HG03432 (cell line): Measurements from ENCODE around the gene ALDOC.
"Not testable (repeated sequence)": the region's sequence is repeated elsewhere in the genome, so short reads cannot be mapped to it uniquely, and the experiment has no call there.

Experiments used
- ATAC-seq: cut with Tn5 transposase; IDR thresholded peaks from one replicate; pipeline ENCODE4 v1.9.1; 2021; ENCODE audit warnings: mild to moderate bottlenecking, moderate library complexity; ENCODE audit not compliant: unreplicated experiment

The ALDOC gene

GRCh38 chr17:28584434-28584833, 7.7 kb upstream of the ALDOC start:
- ATAC-seq = no peak

- ATAC-seq = no peak
Measured at GRCh38 chr17:28582513-28582912, 5.8 kb upstream of the ALDOC start.

- no peak for ATAC-seq
Measured at GRCh38 chr17:28580959-28581358, 4.3 kb upstream of the ALDOC start.

- ATAC-seq = no peak
Measured at GRCh38 chr17:28579526-28579925, 2.8 kb upstream of the ALDOC start.

GRCh38 chr17:28578246-28579195, 1.8 kb upstream of the ALDOC start:
- ATAC-seq = no peak

GRCh38 chr17:28577466-28577824, 750 bp upstream of the ALDOC start:
- no peak for ATAC-seq

GRCh38 chr17:28576016-28576415, 679 bp downstream of the ALDOC start:
- not testable (repeated sequence) for ATAC-seq

GRCh38 chr17:28575126-28575795, 1.4 kb downstream of the ALDOC start:
- no peak for ATAC-seq

GRCh38 chr17:28574526-28574925, 2.2 kb downstream of the ALDOC start:
- ATAC-seq = no peak

- no peak for ATAC-seq
Measured at GRCh38 chr17:28573966-28574480, 2.7 kb downstream of the ALDOC start.

GRCh38 chr17:28573521-28573920, 3.2 kb downstream of the ALDOC start:
- no peak for ATAC-seq

GRCh38 chr17:28573040-28573380, 3.7 kb downstream of the ALDOC start:
- ATAC-seq = no peak

GRCh38 chr17:28572259-28573039, 4.2 kb downstream of the ALDOC start:
- no peak for ATAC-seq

GRCh38 chr17:28571361-28572122, 5.2 kb downstream of the ALDOC start, which contains the start of gene PIGS:
TSS of gene PIGS (minus strand) at chr17:28571524. CDS start at chr17:28571496, 28 bp downstream.
- ATAC-seq = peak; percentile 81

GRCh38 chr17:28570716-28571360, 5.9 kb downstream of the ALDOC start:
- ATAC-seq = peak; percentile 31

- ATAC-seq = no peak
Measured at GRCh38 chr17:28569446-28569845, 7.2 kb downstream of the ALDOC start.

- ATAC-seq = no peak
Measured at GRCh38 chr17:28567604-28568003, 9.1 kb downstream of the ALDOC start.

- no peak for ATAC-seq
Measured at GRCh38 chr17:28563475-28563874, 13.2 kb downstream of the ALDOC start.

- ATAC-seq = no peak
Measured at GRCh38 chr17:28555022-28555421, 21.7 kb downstream of the ALDOC start.

- ATAC-seq = no peak
Measured at GRCh38 chr17:28554565-28554964, 22.1 kb downstream of the ALDOC start.
